ENCODE data around the gene CDC42BPB. TPM values are rescaled to one million over a fixed set of nuclear protein-coding genes. Genes with fewer than 3 reads are reported as not detected.

CDC42BPB gene
- total and polyA plus RNA-seq, 2 of the 13 experiments (the other 11 are each of a cell fraction or from before 2014, with no cell fraction given), result 19.7 to 32.3 TPM

DNA sequence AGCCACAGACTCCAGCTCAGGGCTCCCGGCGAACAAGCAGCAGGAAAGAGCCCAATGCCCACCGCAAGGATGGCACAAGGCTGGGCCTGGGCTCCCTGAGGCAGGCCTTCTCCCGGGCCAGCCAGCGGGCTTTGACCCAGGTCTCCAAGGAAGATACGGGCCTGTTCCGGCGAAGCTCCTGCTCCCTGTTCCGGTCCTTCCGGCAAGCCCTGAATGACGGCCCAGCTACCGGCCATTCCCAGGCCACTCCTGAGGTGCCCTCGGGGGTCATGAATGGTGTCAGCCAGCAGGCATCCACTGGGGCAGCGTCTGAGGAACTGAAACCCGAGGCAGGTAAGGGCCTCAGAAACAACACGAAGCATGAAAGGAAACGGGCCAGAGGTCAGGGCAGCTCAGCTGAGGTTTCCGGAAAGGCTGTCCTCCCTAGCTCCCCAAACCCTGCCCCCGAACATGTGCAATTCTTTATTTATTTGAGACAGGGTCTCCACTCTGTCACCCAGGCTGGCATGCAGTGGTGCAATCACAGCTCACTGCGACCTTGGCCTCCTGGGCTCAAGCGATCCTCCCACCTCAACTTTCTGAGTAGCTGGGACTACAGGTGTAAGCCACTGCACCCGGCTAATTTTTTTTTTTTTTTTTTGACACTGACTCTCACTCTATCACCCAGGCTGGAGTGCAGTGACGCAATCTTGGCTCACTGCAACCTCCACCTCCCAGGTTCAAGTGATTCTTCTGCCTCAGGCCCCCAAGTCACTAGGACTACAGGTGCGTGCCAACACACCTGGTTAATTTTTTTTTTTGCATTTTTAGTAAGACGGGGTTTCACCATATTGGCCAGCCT, 43.2 kb upstream of the CDC42BPB start (continued):
- TF ChIP-seq ZNF598 (CRISPR knock-in tag; IDR thresholded peaks at IDR 0.05; ENCODE audit: borderline replicate concordance) (no peak), SSRP1 (CRISPR knock-in tag; IDR thresholded peaks at IDR 0.05) (0 out of 2 replicates have a peak, but pooled peaks have one; percentile 54), ZNF136 (CRISPR knock-in tag; IDR thresholded peaks at IDR 0.05; ENCODE audit: low read depth) (no peak), SALL2 (CRISPR knock-in tag; IDR thresholded peaks at IDR 0.05) (peak; percentile 79; the same call in 1 of the 2 replicates), EZH2 (conservative IDR thresholded peaks at IDR 0.05; ENCODE audit: low read depth, low read length) (no peak), ZNF451 (CRISPR knock-in tag; IDR thresholded peaks at IDR 0.05) (no peak; the same call in 1 of the 2 replicates), KAT8 (CRISPR knock-in tag; IDR thresholded peaks at IDR 0.05) (peak; percentile 74; the same call in 1 of the 2 replicates), ZNF20 (CRISPR knock-in tag; IDR thresholded peaks at IDR 0.05) (no peak), SALL1 (CRISPR knock-in tag; IDR thresholded peaks at IDR 0.05) (peak; percentile 94), SUZ12 (IDR thresholded peaks at IDR 0.05; ENCODE audit: low read depth, low read length) (no peak), ZNF790 (CRISPR knock-in tag; IDR thresholded peaks at IDR 0.05; ENCODE audit: borderline replicate concordance) (0 out of 2 replicates have a peak, but pooled peaks have one; percentile 12), TEF (CRISPR knock-in tag; IDR thresholded peaks at IDR 0.05) (peak; percentile 30; the same call in 1 of the 2 replicates), HDAC6 (IDR thresholded peaks at IDR 0.05; ENCODE audit: low read depth, low read length) (no peak), ZNF337 (CRISPR knock-in tag; IDR thresholded peaks at IDR 0.05; ENCODE audit: borderline replicate concordance, low read depth) (no peak), ZNF777 (CRISPR knock-in tag; IDR thresholded peaks at IDR 0.05) (peak; percentile 69; the same call in 1 of the 2 replicates), MIER2 (CRISPR knock-in tag; IDR thresholded peaks at IDR 0.05) (0 out of 2 replicates have a peak, but pooled peaks have one; percentile 23), RFX3 (CRISPR knock-in tag; IDR thresholded peaks at IDR 0.05) (no peak), ZNF781 (CRISPR knock-in tag; IDR thresholded peaks at IDR 0.05; ENCODE audit: borderline replicate concordance, not compliant biosample characterization) (peak; percentile 45), YEATS4 (CRISPR knock-in tag; IDR thresholded peaks at IDR 0.05; ENCODE audit: borderline replicate concordance) (peak; percentile 65; the same call in 1 of the 2 replicates), PRDM15 (CRISPR knock-in tag; IDR thresholded peaks at IDR 0.05) (peak; percentile 85)
